ENCODE measurements around the gene DOCK3.
"Not testable (repeated sequence)": the region's sequence is repeated elsewhere in the genome, so short reads cannot be mapped to it uniquely, and the experiment has no call there.

Gene DOCK3

DNA sequence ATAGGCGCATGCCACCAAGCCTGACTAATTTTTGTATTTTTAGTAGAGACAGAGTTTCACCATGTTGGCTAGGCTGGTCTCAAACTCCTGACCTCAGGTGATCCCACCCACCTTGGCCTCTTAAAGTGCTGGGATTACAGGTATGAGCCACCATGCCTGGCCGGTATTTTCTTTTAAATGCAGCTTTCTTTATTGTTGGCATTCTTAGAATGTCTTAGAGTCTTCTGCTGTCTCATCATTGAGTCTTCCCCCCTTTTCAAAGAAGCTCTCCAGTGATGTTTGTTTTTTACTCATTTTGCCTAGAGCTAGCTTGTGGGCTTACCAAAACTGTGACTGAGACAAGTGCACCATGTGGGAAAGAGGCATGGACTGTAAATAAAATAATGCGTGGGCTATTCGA, 13.9 kb downstream of the DOCK3 start:
- DNase-seq = not testable (repeated sequence)

DNA sequence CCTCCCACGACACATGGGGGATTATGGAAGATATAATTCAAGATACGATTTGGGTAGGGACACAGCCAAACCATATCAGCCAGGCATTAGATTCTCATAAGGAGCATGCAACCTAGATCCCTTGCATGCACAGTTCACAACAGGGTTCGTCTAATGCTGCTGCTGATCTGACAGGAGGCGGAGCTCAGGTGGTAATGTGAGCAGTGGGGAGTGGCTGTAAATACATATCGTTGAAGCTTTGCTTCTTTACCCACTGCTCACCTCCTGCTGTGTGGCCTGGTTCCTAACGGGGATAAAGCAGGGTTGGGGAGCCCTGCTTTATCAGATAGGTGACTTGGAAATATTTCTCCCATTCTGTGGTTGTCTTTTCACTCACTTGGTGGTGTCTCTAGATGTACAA, 14.8 kb downstream of the DOCK3 start:
- no peak for DNase-seq

- DNase-seq = no peak
Observed at GRCh38 chr3:50695031-50695430, 20.3 kb downstream of the DOCK3 start.

DNA sequence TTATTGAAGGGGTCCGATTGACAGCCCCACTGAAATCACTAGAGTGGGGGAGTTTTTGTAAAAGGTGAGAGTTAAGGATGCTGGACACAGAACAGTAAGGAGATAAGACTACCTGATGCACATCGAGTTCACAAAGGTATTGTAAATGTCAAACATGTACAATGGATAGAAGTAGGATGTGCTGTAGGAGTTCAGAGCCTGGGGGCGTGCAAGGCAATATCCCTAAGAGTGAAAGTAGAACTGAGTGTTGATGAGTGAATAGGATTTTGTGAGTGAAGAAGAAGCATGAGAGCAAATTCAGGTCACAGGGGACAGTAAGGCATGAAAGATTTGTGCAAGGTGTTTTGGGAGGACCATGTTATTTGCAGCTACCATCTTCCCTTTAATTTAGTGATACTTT, 21.5 kb downstream of the DOCK3 start:
- no peak for DNase-seq

DNA sequence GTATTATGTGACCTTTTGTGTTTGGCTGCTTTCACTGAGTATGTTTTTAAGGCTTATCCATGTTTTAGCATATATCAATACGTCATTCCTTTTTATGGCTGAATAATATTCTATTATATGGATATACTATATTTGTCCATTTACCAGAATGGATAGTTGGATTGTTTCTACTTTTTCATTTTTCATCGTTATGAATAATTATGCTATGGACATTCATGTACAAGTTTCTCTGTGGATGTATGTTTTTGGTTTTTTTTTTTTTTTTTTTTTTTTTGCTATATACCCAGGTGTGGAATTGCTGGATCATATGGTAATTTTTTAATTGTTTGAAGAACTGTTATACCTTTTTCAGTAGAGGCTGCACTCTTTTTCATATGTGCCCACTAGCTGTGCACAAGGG, 23.5 kb downstream of the DOCK3 start:
- DNase-seq = no peak

GRCh38 chr3:50708620-50709019, 33.9 kb downstream of the DOCK3 start:
- peak; percentile 27 for DNase-seq

GRCh38 chr3:50714946-50715345, 40.2 kb downstream of the DOCK3 start:
- no peak for DNase-seq

DNA sequence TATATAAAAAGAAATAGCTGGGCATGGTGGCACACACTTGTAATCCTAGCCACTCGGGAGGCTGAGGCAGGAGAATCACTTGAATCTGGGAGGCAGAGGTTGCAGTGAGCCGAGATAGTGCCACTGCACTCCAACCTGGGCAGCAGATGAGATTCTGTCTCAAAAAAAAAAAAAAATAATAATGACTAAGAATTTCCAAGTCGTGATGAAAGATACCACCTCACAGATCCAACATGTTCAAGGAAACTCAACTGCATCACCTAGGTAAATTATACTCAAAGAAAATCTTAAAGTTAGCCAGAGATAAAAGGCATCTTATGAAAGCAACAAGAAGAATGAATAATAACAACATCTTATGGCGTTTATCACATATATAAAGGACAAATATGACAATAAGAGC, 50.1 kb downstream of the DOCK3 start:
- DNase-seq = no peak

DNA sequence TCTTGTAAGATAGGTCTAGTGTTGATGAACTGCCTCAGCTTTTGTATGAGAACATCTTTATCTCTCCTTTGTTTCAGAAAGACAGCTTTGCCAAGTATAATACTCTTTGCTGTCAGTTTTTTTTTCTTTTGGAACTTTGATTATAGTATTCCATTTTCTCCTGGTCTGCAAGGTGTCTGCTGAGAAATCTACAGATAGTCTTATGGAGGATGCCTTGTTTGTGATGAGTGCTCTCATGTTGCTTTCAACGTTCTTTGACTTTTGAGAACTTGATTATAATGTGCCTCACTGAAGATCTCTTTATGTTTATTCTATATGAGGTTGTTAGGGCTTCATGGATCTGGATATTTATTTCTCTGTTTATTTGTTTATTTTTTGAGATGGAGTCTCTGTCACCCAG, 60.3 kb downstream of the DOCK3 start:
- no peak for DNase-seq

DNA sequence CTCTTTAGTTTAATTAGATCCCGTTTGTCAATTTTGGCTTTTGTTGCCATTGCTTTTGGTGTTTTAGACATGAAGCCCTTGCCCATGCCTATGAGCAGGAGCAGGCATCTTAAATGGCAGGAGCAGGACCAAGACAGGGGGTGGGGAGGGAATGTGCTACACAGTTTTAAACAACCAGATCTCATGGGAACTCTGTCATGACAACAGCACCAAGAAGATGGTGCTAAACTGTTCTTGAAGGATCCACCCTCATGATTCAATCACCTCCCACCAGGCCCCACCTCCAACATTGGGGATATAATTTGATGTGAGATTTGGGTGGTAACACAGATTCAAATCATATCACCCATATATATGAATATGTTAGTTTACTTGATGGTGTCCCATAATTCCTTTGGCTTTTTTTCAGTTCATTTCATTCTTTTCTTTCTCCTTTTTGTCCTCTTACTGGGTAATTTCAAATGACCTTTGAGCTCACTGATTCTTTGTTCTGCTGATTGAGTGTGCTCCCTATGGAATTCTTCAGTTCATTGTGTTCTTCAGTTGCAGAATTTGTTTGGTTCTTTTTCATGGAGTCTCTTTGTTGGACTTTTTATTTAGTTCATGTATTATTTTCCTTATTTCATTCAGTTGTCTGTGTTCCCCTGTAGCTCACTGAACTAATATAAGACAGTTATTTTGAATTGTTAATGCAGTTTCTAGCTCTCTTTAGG, 62.6 kb downstream of the DOCK3 start:
- DNase-seq = no peak

GRCh38 chr3:50737906-50738598, 63.3 kb downstream of the DOCK3 start:
- no peak for DNase-seq

DNA sequence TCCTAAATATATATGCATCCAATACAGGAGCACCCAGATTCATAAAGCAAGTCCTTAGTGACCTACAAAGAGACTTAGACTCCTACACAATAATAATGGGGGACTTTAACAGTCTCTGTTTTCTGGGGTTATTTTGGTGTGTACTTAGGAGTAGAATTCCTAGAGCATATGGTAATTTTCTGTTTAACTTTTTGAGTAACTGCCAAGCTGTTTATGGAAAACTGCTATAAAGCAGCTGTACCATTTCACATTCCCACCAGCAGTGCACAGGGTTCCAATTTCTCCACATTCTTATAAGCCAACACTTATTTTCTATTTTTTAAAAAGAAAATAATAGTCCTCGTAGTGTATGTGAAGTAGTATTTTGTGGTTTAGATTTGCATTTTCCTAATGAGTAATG, 68.9 kb downstream of the DOCK3 start:
- DNase-seq = no peak

- no peak for DNase-seq
Observed at GRCh38 chr3:50749822-50750221, 75.1 kb downstream of the DOCK3 start.

DNA sequence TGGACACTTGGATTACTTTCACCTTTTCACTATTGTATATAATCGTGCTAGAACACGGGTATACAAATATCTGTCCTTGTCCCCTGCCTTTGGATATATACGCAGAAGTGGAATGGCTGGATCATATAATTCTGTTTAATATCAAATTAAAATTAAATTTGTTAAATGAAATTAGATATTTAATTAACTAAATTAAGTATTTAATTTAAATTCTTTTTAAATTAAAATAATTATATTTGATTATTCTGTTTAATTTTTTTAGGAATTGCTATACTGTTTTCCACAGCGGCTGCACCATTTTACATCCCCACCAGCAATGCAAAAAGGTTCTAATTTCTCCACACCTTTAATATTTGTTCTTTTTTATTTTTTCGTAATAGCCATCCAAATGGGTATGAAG, 84.3 kb downstream of the DOCK3 start:
- no peak for DNase-seq

DNA sequence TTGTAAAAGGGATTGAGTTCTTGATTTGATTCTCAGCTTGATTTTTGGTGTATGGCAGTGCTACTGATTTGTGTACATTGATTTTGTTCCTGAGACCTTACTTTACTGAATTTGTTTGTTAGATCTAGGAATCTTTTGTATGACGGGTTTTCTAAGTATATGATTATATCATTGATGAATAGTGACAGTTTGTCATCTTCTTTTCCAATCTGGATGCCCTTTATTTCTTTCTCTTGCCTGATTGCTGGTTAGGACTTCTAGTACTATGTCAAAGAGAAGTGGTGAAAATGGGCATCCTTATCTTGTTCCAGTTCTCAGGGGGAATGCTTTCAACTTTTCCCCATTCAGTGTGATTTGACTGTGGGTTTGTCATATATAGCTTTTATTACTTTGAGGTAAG, 103.0 kb downstream of the DOCK3 start:
- no peak for DNase-seq

DNA sequence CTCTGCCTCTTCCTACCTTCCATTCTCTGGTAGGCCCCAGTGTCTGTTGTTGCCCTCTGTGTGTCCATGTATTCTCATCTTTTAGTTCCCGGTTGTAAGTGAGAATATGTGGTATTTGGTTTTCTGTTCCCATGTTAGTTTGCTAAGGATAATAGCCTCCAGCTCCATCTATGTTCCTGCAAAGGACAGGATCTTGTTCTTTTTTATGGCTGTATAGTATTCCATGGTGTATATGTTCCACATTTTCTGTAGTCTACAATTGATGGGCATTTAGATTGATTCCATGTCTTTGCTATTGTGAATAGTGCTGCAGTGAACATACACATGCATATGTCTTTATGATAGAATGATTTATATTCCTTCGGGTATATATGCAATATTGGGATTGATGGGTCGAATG, 107.0 kb downstream of the DOCK3 start:
- DNase-seq = not testable (repeated sequence)

- no peak for DNase-seq
Observed at GRCh38 chr3:50786631-50787030, 111.9 kb downstream of the DOCK3 start.

- not testable (repeated sequence) for DNase-seq
Observed at GRCh38 chr3:50790894-50791293, 116.2 kb downstream of the DOCK3 start.

- no peak for DNase-seq
Observed at GRCh38 chr3:50792568-50792967, 117.8 kb downstream of the DOCK3 start.

DNA sequence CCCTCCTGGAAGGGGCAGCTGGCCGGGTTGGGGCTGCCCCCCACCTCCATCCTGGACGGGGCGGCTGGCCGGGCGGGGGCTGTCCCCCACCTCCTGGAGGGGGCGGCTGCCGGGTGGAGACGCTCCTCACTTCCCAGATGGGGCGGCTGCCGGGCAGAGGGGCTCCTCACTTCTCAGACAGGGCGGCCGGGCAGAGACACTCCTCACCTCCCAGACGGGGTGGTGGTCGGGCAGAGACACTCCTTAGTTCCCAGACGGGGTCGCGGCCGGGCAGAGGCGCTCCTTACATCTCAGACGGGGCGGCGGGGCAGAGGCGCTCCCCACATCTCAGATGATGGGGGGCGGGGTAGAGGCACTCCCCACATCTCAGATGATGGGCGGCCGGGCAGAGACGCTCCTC, 129.1 kb downstream of the DOCK3 start:
- DNase-seq = not testable (repeated sequence)

DNA sequence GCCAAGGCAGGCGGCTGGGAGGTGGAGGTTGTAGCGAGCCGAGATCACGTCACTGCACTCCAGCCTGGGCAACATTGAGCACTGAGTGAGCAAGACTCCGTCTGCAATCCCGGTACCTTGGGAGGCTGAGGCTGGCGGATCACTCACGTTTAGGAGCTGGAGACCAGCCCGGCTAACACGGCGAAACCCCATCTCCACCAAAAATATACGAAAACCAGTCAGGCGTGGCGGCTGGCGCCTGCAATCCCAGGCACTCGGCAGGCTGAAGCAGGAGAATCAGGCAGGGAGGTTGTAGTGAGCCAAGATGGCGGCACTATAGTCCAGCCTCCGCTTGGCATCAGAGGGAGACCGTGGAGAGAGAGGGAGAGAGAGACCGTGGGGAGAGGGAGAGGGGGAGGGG, 129.6 kb downstream of the DOCK3 start:
- not testable (repeated sequence) for DNase-seq

DNA sequence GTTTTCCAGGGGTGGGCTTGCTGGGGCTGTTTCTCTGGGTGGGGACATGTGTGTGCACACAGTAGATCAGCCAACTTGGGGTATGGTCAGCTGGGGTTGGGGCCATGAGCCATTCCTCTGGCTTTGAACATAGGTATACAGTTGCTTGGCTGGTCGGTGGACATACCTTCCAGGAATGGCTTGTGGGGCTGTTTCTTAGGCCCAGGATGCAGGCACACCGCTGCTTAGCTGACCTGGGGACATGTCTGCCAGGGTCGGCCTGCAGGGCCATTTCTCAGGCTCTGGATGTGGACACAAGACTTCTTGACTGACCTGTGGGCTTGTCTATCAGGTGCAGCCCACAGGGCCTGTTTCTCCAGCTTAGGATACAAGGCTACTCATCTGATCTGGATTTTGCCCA, 130.6 kb downstream of the DOCK3 start:
- DNase-seq = no peak

GRCh38 chr3:50806031-50806430, 131.3 kb downstream of the DOCK3 start:
- DNase-seq = no peak

GRCh38 chr3:50806806-50807205, 132.1 kb downstream of the DOCK3 start:
- DNase-seq = no peak

GRCh38 chr3:50807266-50807665, 132.5 kb downstream of the DOCK3 start:
- no peak for DNase-seq

All from CD4-positive, alpha-beta T cell treated with Interleukin-17A for 4 hours (primary cell).